Endothelial cell of umbilical vein (primary cell): ENCODE data around the gene SMARCA4. TPM values are rescaled to one million over a fixed set of nuclear protein-coding genes. Genes with fewer than 3 reads are reported as not detected.

Source experiments
- BruUV-seq: library from RNA; stranded (reverse); fragments of 400-500 nt; replicated peaks from 2 replicates; lab custom pipeline; 2021; lab: Mats Ljungman, UMichigan
- CTCF ChIA-PET: fragments of 300-600, 350-600 bp; sonication (Branson Sonifier 250); formaldehyde crosslinking; loops from one replicate; lab custom pipeline; 2021; ENCODE audit warnings: antibody characterized with exemption, inconsistent platforms; lab: Charles Lee
- POLR2A ChIA-PET: fragments of 300-600, 350-600 bp; sonication (Branson Sonifier 250); formaldehyde crosslinking; loops from one replicate; lab custom pipeline; 2021; ENCODE audit warnings: antibody characterized with exemption, inconsistent platforms; lab: Charles Lee
- DNase-seq: peaks from one replicate; pipeline ENCODE4 v3.0.0-alpha.2; 2011; ENCODE audit warnings: low read depth, low spot score
- FAIRE-seq: peaks from 2 replicates; lab custom pipeline; 2011; peaks lifted over from hg19 to GRCh38; lab: Jason Lieb, UNC
- H2AFZ ChIP-seq: 2 replicates; pipeline ENCODE4 v1.6.0; 2012; ENCODE audit warnings: low read depth, low read length, control low read depth, inconsistent platforms
- H3K27ac ChIP-seq: 2 replicates; pipeline ENCODE4 v1.5.1; 2011; ENCODE audit warnings: low read depth, mild to moderate bottlenecking, control low read depth, low read length, moderate library complexity; ENCODE audit not compliant: insufficient read depth
- H3K27me3 ChIP-seq, 2 experiments: 2 replicates each; pipeline versions ENCODE4 v1.6.0 to v1.6.1; 2011; ENCODE audit warnings: low read length in 2 of 2, mixed read lengths in 1 of 2; ENCODE audit not compliant: control insufficient read depth in 2 of 2, insufficient read depth in 2 of 2
- H3K36me3 ChIP-seq, 2 experiments: 2 replicates in 1 of 2; 3 replicates in 1 of 2; pipeline ENCODE4 v1.5.1; 2011; ENCODE audit warnings: low read length in 2 of 2, mild to moderate bottlenecking in 1 of 2, moderate library complexity in 1 of 2; ENCODE audit not compliant: control insufficient read depth in 2 of 2, insufficient read depth in 2 of 2; ENCODE audit errors: extremely low read depth in 1 of 2
- H3K4me1 ChIP-seq: 3 replicates; pipeline ENCODE4 v1.5.1; 2011; ENCODE audit warnings: mild to moderate bottlenecking, low read length; ENCODE audit not compliant: control insufficient read depth, insufficient read depth; ENCODE audit errors: extremely low read depth
- H3K4me2 ChIP-seq: 2 replicates; pipeline ENCODE4 v1.6.1; 2011; ENCODE audit warnings: low read length, control low read depth, mixed read lengths; ENCODE audit not compliant: insufficient read depth
- H3K4me3 ChIP-seq, 3 experiments: fragments of 200-600 bp in 1 of 3; sonication (generic), shearing (Covaris generic) in 1 of 3; replicated peaks in 1 of 3; 2 replicates each; pipeline ENCODE4 v1.5.1; 2011 to 2016; ENCODE audit warnings: control low read depth in 3 of 3, low read length in 3 of 3, mild to moderate bottlenecking in 2 of 3, inconsistent platforms in 1 of 3, low read depth in 1 of 3, moderate library complexity in 1 of 3; ENCODE audit not compliant: insufficient read depth in 1 of 3
- H3K79me2 ChIP-seq: 2 replicates; pipeline ENCODE4 v1.6.0; 2012; ENCODE audit warnings: low read length, inconsistent platforms; ENCODE audit not compliant: control insufficient read depth, insufficient read depth
- H3K9ac ChIP-seq: replicated peaks from 2 replicates; pipeline ENCODE3; 2011; ENCODE audit warnings: low read length, control low read depth; ENCODE audit not compliant: insufficient read depth; ENCODE audit errors: extremely low read depth
- H3K9me1 ChIP-seq: replicated peaks from 3 replicates; pipeline ENCODE4 v1.6.0; 2011; ENCODE audit warnings: mild to moderate bottlenecking, low read length; ENCODE audit not compliant: control insufficient read depth, insufficient read depth; ENCODE audit errors: extremely low read depth
- H3K9me3 ChIP-seq: replicated peaks from 2 replicates; pipeline ENCODE4 v1.5.1; 2012; ENCODE audit warnings: low read length, inconsistent platforms; ENCODE audit not compliant: control insufficient read depth, insufficient read depth
- H4K20me1 ChIP-seq: replicated peaks from 2 replicates; pipeline ENCODE3; 2011; ENCODE audit warnings: mild to moderate bottlenecking, low read length; ENCODE audit not compliant: control insufficient read depth, insufficient read depth; ENCODE audit errors: extremely low read depth
- CTCF ChIP-seq, 2 donors: IDR thresholded peaks; 1 replicate in 1 of 2; 2 replicates in 1 of 2; pipeline ENCODE4 v1.5.1; 2011; ENCODE audit warnings: low read length in 2 of 2, mild to moderate bottlenecking in 2 of 2, moderate library complexity in 2 of 2, control low read depth in 1 of 2, inconsistent platforms in 1 of 2, low read depth in 1 of 2; ENCODE audit not compliant: insufficient read depth in 1 of 2; ENCODE audit errors: extremely low read depth in 1 of 2
- EZH2 ChIP-seq: IDR thresholded peaks from 2 replicates; pipeline ENCODE4 v1.6.1; 2012; ENCODE audit warnings: borderline replicate concordance, low read depth, mild to moderate bottlenecking, moderate library complexity, low read length, inconsistent platforms; ENCODE audit not compliant: severe bottlenecking
- FOS ChIP-seq: IDR thresholded peaks from 2 replicates; pipeline ENCODE4 v1.6.1; 2011; ENCODE audit warnings: mild to moderate bottlenecking, low read length, moderate library complexity, borderline replicate concordance; ENCODE audit not compliant: insufficient read depth
- GATA2 ChIP-seq: IDR thresholded peaks from 2 replicates; pipeline ENCODE4 v1.7.0; 2011; ENCODE audit warnings: low read depth, mild to moderate bottlenecking, moderate library complexity, mixed read lengths, low read length; ENCODE audit not compliant: insufficient read length, insufficient read depth
- JUN ChIP-seq: IDR thresholded peaks from 2 replicates; pipeline ENCODE4 v1.6.1; 2011; ENCODE audit warnings: borderline replicate concordance, low read depth; ENCODE audit not compliant: insufficient read length, insufficient read depth
- MAX ChIP-seq: IDR thresholded peaks from 2 replicates; pipeline ENCODE4 v1.6.1; 2011; ENCODE audit not compliant: insufficient read depth, insufficient read length
- MYC ChIP-seq: IDR thresholded peaks from one replicate; pipeline ENCODE4 v1.6.1; 2011; ENCODE audit warnings: mild to moderate bottlenecking, low read depth, low read length
- POLR2A ChIP-seq: IDR thresholded peaks from 2 replicates; pipeline ENCODE4 v1.6.1; 2012; ENCODE audit warnings: low read depth, mild to moderate bottlenecking, control low read depth, low read length
- POLR2AphosphoS5 ChIP-seq: IDR thresholded peaks from 2 replicates; pipeline ENCODE4 v1.6.1; 2012; ENCODE audit warnings: low read depth, mild to moderate bottlenecking, control low read depth, low read length, moderate library complexity; ENCODE audit not compliant: insufficient read depth
- dilution Hi-C: fragments of 300-500 bp; cut with MboI; formaldehyde crosslinking; loops from one replicate; pipeline ENCODE4 v1.15.0; 2019; ENCODE audit warnings: low sequenced_read_pairs; ENCODE audit not compliant: extremely low pct_ligation_motif_present
- intact Hi-C: fragments of 100-400 bp; cut with micrococcal nuclease; formaldehyde crosslinking; loops from one replicate; pipeline ENCODE4 v1.10.0; 2022
- polyA plus RNA-seq, 4 experiments: library from polyadenylated mRNA; depleted of rRNA in 3 of 4; stranded (reverse) in 3 of 4; unstranded in 1 of 4; fragments of >200 nt; gene quantifications; 2 replicates each; pipeline versions ENCODE4 v1.2.1 to v1.2.3, GENCODE V29; 2011 to 2012; ENCODE audit warnings: missing spikeins in 1 of 4
- total RNA-seq: library from RNA; stranded (reverse); gene quantifications from 2 replicates; pipeline ENCODE4 v1.2.3, GENCODE V29; 2021

The SMARCA4 gene
- total and polyA plus RNA-seq, 2 donors (not counting 3 experiments of a cell fraction or from before 2014, with no cell fraction given) = 65.0 to 177 TPM

- Histone ChIP-seq H3K79me2 (peaks cover 16% of the 10 kb centered on the region), H3K9me1 (no peaks in the 10 kb centered on the region), H3K4me1 (no peaks in the 10 kb centered on the region), H3K27ac (no peak overlapping the region), H3K27me3 (no peaks in the 10 kb centered on the region), H3K9me3 (no peaks in the 10 kb centered on the region), H3K4me3 (no peak overlapping the region), H2AFZ (no peak overlapping the region), H3K4me2 (no peak overlapping the region), H4K20me1 (no peaks in the 10 kb centered on the region), H3K9ac (no peak overlapping the region), H3K36me3 (peaks cover 20 to 62% of the 10 kb centered on the region in 2 experiments)
- DNase-seq = no peak
- CTCF ChIA-PET = no interaction called here
- intact Hi-C loops (no loop called here), dilution Hi-C loops (no loop called here)
- no peak for FAIRE-seq
- BruUV-seq = no TSS peak
- POLR2A ChIA-PET = no interaction called here
- no peak for TF ChIP-seq CTCF (IDR thresholded peaks at IDR 0.05; ENCODE audit: extremely low read depth in 1 of 2, insufficient read depth in 1 of 2, low read depth in 1 of 2, low read length in 2 of 2)
- TF ChIP-seq MYC = no peak
- no peak for TF ChIP-seq JUN
- TF ChIP-seq GATA2 = no peak
- TF ChIP-seq FOS = no peak
- TF ChIP-seq POLR2A = no peak
Measured at GRCh38 chr19:10988380-10988779, 27.6 kb downstream of the SMARCA4 start.

- intact Hi-C loops (no loop called here), dilution Hi-C loops (no loop called here)
- Histone ChIP-seq H3K4me1 (no peaks in the 10 kb centered on the region), H3K36me3 (peaks cover 20 to 59% of the 10 kb centered on the region in 2 experiments), H4K20me1 (no peaks in the 10 kb centered on the region), H3K9ac (no peak overlapping the region), H3K9me3 (no peaks in the 10 kb centered on the region), H3K27me3 (no peaks in the 10 kb centered on the region), H2AFZ (no peak overlapping the region), H3K27ac (no peak overlapping the region), H3K9me1 (no peaks in the 10 kb centered on the region), H3K79me2 (peaks cover 11% of the 10 kb centered on the region), H3K4me2 (no peak overlapping the region), H3K4me3 (no peak overlapping the region)
- TF ChIP-seq POLR2AphosphoS5 = no peak
- no peak for TF ChIP-seq MYC
- TF ChIP-seq FOS = no peak
- TF ChIP-seq EZH2 = no peak
- no peak for TF ChIP-seq GATA2
- no peak for TF ChIP-seq JUN
- no peak for TF ChIP-seq MAX
- TF ChIP-seq CTCF (IDR thresholded peaks at IDR 0.05; ENCODE audit: extremely low read depth in 1 of 2, insufficient read depth in 1 of 2, low read depth in 1 of 2, low read length in 2 of 2) = no peak
- no peak for TF ChIP-seq POLR2A
- CTCF ChIA-PET = no interaction called here
- no TSS peak for BruUV-seq
- POLR2A ChIA-PET = no interaction called here
- FAIRE-seq = no peak
- DNase-seq = no peak
Measured at GRCh38 chr19:10988921-10989320, 28.1 kb downstream of the SMARCA4 start.
